NCI-H446 treated with DMSO at 0.1 percent for 48 hours (cell line): ENCODE measurements around the gene ANKRD40CL.
"Not testable (repeated sequence)": the region's sequence is repeated elsewhere in the genome, so short reads cannot be mapped to it uniquely, and the experiment has no call there.

ENCODE experiments used
- DNase-seq: peaks from one replicate; lab custom pipeline; 2025; lab: John Stamatoyannopoulos, UW

The ANKRD40CL gene

GRCh38 chr17:50767446-50767845 is at the start of gene ANKRD40CL:
TSS of gene ANKRD40CL (minus strand) at chr17:50767518. CDS start at chr17:50766913, 605 bp downstream.
- no peak for DNase-seq

GRCh38 chr17:50816271-50816670 is 49.0 kb upstream of the ANKRD40CL start:
- no peak for DNase-seq

- no peak for DNase-seq
These were observed 48.1 kb upstream of the ANKRD40CL start for GRCh38 chr17:50815400-50815799.

- no peak for DNase-seq
These were observed 46.3 kb upstream of the ANKRD40CL start for GRCh38 chr17:50813583-50813982.

GRCh38 chr17:50808888-50809287 is 41.6 kb upstream of the ANKRD40CL start:
- no peak for DNase-seq

- DNase-seq, result no peak
These were observed 41.1 kb upstream of the ANKRD40CL start for GRCh38 chr17:50808413-50808812.

- DNase-seq, result no peak
These were observed 40.4 kb upstream of the ANKRD40CL start for GRCh38 chr17:50807675-50808074.

- no peak for DNase-seq
These were observed 39.7 kb upstream of the ANKRD40CL start for GRCh38 chr17:50807009-50807408.

GRCh38 chr17:50806141-50806643 is 38.9 kb upstream of the ANKRD40CL start:
- DNase-seq, result peak; percentile 54

- no peak for DNase-seq
These were observed 38.2 kb upstream of the ANKRD40CL start for GRCh38 chr17:50805486-50805885.

- DNase-seq, result not testable (repeated sequence)
These were observed 37.6 kb upstream of the ANKRD40CL start for GRCh38 chr17:50804749-50805475.

- no peak for DNase-seq
These were observed 36.4 kb upstream of the ANKRD40CL start for GRCh38 chr17:50803676-50804075.

GRCh38 chr17:50802609-50803571 is 35.6 kb upstream of the ANKRD40CL start:
- no peak for DNase-seq

- DNase-seq, result no peak
These were observed 32.9 kb upstream of the ANKRD40CL start for GRCh38 chr17:50800196-50800700.

- no peak for DNase-seq
These were observed 32.3 kb upstream of the ANKRD40CL start for GRCh38 chr17:50799582-50799981.

GRCh38 chr17:50798424-50799288 is 31.3 kb upstream of the ANKRD40CL start:
- no peak for DNase-seq

- no peak for DNase-seq
These were observed 30.0 kb upstream of the ANKRD40CL start for GRCh38 chr17:50797135-50797810.

- no peak for DNase-seq
These were observed 27.0 kb upstream of the ANKRD40CL start for GRCh38 chr17:50794361-50794760.

- DNase-seq, result no peak
These were observed 25.7 kb upstream of the ANKRD40CL start for GRCh38 chr17:50793007-50793406.

GRCh38 chr17:50792132-50792531 is 24.8 kb upstream of the ANKRD40CL start:
- no peak for DNase-seq

GRCh38 chr17:50790618-50791017 is 23.3 kb upstream of the ANKRD40CL start:
- no peak for DNase-seq
